SK-N-MC (cell line): ENCODE results near the gene LRRTM4.

Experiments
- EZH2 ChIP-seq: fragments of 200-600 bp; sonication (generic); IDR thresholded peaks from one replicate; pipeline ENCODE4 v1.6.1; 2017; ENCODE audit warnings: antibody characterized with exemption
- FOXP2 ChIP-seq: optimal IDR thresholded peaks from 2 replicates; pipeline ENCODE3; 2011; ENCODE audit warnings: mild to moderate bottlenecking, moderate library complexity; ENCODE audit not compliant: insufficient read depth; ENCODE audit errors: extremely low read length, control extremely low read depth
- POLR2AphosphoS5 ChIP-seq: IDR thresholded peaks from 2 replicates; pipeline ENCODE4 v1.6.1; 2012; ENCODE audit warnings: mild to moderate bottlenecking, low read depth, low read length, borderline replicate concordance

GRCh38 chr2:77457665-77458064 is 64.5 kb downstream of the LRRTM4 start:
- no peak for TF ChIP-seq EZH2
- TF ChIP-seq POLR2AphosphoS5, result no peak
- TF ChIP-seq FOXP2, result no peak
